GM21526 (cell line): ENCODE measurements around the gene DCTPP1.
A peak's percentile ranks its signal among the peaks of the same experiment; 100 is the strongest.

Experiments used
- ATAC-seq: cut with Tn5 transposase; IDR thresholded peaks from one replicate; pipeline ENCODE4 v1.9.1; 2021; ENCODE audit warnings: moderate library complexity; ENCODE audit not compliant: unreplicated experiment, low FRiP score

Gene DCTPP1

DNA sequence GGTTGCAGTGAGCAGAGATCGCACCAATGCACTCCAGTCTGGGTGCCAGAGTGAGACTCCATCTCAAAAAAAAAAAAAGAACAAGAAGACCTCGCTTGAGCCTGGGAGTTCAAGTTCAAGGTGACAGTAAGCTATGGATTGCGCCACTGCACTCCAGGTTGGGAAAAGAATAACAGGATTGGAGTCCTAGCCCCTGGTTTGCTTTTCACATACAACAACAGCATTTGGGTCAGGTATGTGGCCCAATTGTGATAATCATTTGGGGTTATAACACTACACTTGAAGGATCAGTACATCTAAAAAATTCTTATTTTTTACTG, 19.2 kb upstream of the DCTPP1 start:
- no peak for ATAC-seq

DNA sequence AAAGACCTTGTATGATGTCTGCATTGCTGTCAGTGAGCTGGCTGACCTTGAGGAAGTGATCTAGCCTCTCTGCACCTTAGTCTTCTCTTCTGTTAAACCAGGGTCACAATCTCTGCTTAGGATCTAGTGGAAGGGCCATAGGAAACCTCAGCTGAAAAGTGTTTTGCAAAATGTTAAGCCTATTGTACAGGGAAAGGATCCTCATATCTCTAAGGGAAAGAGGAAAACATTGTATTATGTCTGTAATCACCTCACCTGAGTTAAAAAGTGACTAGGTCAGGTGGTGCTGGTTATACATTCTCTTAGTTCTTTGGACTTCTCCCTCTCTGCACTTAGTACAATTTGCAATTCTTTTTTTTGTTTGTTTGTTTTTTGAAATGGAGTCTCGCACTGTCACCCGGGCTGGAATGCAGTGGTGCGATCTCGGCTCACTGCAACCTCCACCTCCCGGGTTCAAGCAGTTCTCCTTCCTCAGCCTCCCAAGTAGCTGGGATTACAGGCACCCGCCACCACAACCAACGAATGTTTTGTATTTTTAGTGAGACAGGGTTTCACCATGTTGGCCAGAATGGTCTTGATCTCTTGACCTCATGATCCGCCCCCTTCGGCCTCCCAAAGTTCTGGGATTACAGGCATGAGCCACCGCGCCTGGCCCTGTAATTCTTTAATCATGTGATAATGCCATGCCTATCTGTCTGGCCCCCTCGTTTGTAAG, 17.8 kb upstream of the DCTPP1 start:
- no peak for ATAC-seq

DNA sequence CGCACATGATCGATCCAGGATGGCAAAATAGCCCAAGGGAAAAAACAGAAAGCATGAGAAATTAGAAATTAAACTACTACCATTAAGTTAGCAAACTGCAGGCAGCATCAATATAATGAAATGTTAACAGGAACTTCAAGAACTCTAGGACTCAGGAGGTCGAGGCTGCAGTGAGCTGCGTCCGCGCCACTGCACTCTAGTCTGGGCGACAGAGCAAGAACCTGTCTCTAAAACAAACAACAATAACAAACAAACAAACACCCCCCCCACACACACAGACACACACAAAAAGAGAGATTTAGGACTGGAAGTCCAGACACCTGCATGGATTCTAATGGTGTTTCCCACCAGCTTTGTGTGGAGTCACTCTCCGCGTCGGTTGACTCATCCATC, 16.4 kb upstream of the DCTPP1 start:
- ATAC-seq = no peak

DNA sequence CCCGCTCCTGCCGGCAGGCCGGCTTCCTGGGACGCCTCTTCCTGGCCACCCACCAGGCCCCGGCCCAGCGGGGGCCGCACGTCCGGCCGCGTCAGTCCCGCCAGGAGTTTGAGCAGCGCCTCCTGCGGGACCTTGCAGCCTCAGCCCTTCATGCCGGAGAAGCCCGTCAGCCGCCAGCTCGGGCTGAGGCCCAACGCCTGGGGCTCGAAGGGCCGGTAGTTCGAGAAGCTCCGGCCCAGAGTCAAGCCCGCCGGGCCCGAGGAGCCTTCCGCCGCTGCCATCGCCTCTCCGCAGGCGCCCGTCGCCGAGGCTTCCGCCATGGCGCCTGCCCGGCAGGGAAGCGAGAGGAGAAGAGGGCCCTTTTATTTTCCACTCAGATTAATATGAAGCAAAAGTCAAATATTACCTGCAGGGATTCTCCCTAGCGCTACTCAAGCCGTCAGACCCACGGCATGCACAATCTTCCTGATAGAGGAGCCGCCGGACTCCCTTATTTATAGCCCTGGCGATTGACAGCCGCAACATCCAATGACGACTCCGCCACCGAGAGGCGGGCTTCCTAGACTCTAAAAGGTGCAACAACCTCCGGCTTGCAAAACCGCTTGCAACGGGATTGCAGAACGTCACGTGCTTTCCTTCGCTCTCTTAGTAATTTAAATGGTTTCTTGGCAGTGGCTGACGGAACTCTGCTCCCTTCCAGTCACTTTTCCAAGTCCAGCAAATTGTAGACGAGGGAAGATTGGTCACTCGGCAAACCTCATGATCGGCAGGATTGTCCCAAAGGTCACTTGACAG, 15.8 kb upstream of the DCTPP1 start, which contains the start of gene SEPHS2:
Gene SEPHS2 (minus strand): TSS at position 467 of the 795 bp plus-strand sequence. CDS start 147 bp downstream, at position 320.
- ATAC-seq = peak; percentile 63

DNA sequence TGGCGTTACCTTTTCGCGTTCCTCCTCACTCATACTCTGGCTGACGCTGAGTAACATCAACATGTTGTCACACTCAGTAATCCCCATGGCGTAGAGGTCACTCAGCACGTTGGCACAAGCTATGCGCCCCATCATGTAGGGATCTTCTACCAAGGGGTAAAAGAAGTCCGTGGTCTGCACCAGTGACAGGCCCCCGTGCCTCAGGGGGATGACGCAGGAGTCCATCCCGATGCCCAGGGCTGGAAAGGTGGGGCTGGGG, 15.2 kb upstream of the DCTPP1 start:
- ATAC-seq = no peak

DNA sequence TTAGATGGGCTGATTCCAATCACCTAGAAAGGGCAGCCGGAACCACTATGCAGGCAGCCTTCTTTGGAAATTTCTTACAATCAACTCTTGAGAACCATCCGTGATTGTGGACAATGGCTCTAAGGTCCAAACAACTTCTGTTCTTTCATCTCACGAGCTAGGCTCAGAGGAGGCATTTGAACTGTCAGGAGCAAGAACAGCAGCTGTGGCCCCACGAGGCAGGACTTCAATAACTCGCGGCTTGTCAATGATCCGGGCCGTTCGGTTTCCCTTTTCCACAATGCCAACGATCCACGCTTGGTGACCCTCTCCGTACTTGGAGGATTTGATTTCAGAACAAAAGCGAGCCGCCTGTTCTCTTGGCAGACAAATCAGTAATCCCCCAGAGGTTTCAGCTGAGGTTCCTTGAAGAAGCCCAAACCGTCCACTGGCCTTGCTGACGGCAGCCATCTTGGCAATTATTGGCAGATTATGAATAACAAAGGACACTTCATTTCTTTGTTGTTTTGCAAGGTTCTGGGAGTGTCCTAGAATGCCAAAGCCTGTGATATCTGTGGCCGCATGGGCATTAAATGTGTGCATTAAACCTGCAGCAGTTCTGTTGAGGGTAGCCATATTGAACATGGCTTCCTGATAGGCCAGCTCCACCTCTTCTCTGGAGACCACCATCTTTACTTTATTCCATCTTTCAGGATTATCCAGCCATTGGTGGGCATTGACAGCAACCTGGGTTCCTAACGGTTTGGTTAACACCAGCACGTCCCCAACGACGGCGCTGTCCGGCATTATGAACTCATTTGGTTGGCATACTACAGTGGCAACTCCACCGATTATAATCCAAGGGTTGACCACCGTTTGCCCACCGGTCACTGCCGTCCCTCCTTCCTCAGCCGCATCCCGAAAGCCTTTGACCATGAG, 14.7 kb upstream of the DCTPP1 start:
- ATAC-seq = no peak

DNA sequence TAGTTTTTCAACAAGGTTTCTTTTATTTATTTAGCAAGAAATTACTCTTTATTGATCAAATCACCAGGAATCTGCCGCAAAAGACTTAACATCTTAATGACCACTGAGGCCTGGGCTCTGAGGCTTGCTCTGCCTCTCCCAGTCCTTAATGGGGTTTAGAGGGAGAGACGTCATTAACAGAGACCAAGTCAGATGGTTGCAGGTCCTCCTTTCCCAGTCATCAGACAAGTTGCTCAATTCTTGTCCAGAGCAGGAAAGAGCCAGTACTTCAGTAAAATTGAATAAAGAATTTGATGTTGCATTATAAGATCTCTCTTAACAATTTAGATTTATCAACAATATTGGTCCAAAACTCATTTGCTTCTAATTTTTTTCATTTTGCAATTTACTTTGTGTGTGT, 13.8 kb upstream of the DCTPP1 start:
- ATAC-seq = no peak

DNA sequence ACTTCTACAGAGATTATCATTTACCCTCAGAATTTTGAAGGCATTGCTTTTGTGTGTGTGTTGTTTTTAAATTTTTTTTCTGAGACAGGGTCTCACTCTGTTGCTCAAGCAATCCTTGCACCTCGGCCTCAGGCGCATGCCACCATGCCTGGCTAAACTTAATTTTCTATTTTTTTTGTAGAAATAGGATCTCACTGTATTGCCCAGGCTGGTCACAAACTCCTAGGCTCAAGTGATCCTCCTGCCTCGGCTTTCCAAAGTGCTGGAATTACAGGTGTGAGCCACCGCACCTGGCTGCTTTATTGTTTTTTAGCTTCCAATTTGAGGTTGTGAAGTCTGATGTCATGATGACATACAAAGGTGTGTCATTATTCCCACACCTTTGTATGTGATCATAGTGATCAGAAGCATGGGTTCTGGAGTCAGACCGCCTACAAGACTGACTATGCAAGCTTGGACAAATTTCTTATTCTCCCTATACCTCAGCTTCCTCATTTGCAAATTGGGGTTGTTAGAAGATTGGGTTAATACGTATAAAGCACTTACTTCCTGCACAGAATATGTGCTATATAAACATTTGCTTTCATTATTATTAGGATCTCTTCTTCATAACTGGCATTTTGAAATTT, 10.0 kb upstream of the DCTPP1 start:
- no peak for ATAC-seq

DNA sequence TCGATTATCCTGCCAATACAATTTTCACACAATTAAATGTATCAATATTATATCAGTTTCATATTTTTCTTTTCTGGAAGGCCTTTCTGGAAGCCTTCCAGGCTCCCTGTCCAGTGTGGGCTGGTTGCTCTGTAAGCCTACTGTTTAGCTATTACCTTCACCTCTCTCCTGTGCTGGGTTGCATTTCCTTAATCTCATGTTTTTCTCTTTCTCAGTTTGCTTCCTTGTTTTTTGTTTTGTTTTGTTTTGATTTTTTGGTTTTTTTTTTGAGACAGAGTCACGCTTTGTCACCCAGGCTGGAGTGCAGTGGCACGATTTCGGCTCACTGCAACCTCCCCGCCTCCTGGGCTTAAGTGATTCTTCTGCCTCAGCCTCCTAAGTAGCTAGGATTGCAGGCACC, 9.0 kb upstream of the DCTPP1 start:
- no peak for ATAC-seq

DNA sequence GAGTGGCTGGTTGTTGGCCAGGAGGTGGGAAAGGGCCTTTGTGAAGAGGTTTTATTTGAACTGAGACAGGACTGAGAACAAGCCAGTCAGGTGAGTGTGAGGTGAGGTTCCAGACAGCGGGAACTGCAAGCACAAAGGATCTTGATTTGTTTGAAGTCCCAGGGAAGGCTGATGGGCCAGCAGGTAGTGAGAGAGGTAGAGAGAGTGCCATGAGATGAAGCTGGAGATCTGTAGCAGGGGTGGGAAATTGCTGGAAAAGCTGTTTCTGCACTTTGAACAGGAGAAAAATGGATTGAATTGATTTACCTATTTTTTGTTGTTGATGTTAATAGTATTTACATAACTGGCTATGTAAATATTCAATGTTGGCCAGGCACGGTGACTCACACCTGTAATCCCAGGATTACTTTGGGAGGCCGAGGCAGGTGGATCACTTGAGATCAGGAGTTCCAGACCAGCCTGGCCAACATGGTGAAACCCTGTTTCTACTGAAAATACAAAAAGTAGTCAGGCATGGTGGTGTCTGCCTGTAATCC, 7.7 kb upstream of the DCTPP1 start:
- ATAC-seq = no peak

DNA sequence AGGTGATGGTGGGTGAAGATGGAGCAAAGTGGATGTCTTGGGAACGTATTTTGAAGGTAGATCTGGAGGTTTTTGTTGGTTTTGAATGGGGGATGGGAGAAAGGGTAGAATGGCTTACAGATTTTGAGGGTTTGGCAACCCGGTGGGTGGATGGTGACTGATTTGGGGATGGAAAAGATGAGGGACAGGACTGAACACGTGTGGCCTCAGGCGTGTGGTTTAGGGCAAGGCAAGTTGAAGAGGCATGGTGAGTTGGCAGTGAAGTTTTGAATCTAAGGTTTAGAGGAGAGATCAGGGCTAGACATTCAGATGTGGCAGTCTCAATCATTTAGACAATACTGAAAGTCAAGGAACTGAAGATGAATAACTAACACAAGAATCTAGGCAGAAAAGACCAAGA, 5.0 kb upstream of the DCTPP1 start:
- no peak for ATAC-seq

DNA sequence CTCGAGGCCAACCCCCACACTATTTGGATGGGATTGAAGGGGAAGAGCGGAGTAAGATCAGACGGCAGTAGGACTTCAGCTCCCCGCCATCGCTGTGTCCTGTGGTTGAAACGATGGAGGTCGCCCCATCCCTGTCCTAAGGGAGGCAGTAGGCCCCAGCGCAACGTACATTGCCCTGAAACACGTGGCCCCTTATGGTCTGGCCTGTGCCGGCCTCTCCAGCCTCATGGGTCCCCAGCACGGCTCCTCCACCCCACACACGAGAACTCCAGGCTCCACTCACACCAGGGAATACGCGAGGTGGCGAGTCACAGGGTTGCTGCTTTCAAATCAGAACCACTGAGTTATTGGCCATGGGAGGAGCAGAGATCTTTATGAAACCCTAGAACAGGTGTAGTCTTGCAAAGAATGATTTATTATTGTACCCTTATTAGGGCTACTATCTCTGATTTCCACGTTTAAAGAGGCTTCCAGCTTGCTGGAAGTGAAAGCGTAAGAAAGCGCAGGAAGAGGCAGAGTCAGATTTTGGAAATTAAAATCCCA, 669 bp upstream of the DCTPP1 start:
- ATAC-seq = no peak

DNA sequence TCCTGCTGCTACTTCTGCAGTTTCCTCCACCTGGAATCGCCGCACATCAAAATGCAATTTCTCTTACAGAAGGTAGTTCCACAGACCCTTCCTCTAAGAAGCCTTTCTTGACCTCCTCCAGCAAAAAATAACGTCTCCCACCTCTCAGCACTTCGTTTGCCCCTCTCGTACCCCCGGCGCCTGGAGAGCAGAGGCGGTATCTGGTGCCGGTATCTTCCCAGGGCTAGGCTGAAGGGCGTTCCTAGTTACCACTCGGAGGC, 482 bp downstream of the DCTPP1 start:
- ATAC-seq = no peak

DNA sequence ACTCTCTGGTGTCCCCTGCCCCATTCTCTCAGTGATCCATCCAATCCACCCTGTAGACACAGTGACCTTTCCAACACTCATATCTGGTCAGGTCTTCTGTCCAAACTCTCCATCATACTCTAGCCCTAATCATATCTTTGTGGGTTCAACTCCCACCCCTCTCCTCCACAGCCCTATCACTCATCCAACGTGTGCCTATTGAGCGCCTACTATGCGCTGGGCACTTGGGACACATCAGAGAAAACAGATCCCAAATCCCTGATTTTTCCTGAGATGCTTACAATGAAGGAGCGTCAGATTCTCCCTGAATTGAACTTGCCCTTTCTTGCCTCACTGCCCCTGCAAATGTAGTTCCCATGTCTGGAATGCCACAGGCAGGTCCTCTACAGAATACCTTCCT, 1.8 kb downstream of the DCTPP1 start:
- ATAC-seq = no peak

DNA sequence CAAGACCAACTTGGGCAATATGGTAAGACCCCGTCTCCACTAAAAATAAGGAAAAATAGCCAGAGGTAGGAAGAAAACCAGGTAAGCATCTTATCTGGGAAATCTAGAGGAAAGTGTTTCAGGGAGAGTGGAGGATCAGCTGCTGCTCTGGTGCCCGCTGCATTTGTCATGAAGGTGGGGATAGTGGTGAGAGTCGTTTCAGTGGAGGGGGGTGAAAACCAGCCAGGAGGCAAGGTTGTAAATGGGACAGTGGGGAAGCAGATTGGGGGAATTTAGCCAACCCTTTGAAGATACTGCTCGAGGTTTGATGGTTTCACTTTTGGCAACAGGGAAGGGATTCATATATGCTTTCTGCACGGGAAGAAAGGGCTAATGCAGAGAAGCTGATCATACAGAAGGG, 8.8 kb downstream of the DCTPP1 start:
- no peak for ATAC-seq

DNA sequence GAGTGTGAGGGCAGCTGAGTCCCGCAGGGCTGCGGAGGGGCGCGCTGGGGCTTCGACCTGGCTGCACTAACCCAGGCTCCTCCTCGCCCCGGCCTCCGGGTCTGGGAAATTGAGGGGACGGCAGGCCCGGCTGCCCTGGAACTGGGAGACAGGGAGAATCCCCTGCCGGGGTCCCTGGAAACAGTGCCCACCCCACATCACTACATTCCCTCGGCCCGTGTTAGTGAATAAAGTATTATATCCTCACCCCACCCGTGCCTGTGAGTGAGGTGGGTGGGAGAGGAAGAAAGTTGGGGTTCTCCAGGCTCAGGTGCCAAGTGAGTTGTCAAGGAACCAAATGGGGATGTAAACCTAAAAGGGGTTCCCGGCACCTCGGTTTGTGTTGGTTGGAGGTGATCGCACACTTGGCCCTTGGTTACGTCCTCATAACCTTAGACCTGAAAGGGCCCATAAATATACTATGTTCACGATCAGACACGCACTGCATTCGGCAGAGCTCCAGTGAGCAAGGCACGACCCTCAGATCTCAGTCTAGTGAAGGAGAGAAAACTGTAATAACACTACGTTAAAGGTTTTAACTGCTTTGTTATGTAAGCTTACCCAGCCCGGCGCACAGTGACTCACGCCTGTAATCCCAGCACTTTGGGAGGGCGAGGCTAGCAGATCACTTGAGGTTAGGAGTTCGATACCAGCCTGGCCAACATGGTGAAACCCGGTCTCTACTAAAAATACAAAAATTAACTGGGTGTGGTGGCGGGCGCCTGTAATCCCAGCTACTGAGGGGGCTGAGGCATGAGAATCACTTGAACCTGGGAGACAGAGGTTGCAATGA, 11.3 kb downstream of the DCTPP1 start:
- peak; percentile 8 for ATAC-seq

DNA sequence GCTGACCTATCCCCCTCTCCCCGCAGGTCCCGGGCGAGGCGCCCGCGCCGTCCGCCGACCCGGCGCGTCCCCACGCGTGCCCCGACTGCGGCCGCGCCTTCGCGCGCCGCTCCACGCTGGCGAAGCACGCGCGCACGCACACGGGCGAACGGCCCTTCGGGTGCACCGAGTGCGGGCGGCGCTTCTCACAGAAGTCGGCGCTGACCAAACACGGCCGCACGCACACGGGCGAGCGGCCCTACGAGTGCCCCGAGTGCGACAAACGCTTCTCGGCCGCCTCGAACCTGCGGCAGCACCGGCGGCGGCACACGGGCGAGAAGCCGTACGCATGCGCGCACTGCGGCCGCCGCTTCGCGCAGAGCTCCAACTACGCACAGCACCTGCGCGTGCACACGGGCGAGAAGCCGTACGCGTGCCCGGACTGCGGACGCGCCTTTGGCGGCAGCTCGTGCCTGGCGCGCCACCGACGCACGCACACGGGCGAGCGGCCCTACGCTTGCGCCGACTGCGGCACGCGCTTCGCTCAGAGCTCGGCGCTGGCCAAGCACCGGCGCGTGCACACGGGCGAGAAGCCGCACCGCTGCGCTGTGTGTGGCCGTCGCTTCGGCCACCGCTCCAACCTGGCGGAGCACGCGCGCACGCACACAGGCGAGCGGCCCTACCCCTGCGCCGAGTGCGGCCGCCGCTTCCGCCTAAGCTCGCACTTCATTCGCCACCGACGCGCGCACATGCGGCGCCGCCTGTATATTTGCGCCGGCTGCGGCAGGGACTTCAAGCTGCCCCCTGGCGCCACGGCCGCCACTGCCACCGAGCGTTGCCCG, 12.1 kb downstream of the DCTPP1 start:
- ATAC-seq = peak; percentile 71

DNA sequence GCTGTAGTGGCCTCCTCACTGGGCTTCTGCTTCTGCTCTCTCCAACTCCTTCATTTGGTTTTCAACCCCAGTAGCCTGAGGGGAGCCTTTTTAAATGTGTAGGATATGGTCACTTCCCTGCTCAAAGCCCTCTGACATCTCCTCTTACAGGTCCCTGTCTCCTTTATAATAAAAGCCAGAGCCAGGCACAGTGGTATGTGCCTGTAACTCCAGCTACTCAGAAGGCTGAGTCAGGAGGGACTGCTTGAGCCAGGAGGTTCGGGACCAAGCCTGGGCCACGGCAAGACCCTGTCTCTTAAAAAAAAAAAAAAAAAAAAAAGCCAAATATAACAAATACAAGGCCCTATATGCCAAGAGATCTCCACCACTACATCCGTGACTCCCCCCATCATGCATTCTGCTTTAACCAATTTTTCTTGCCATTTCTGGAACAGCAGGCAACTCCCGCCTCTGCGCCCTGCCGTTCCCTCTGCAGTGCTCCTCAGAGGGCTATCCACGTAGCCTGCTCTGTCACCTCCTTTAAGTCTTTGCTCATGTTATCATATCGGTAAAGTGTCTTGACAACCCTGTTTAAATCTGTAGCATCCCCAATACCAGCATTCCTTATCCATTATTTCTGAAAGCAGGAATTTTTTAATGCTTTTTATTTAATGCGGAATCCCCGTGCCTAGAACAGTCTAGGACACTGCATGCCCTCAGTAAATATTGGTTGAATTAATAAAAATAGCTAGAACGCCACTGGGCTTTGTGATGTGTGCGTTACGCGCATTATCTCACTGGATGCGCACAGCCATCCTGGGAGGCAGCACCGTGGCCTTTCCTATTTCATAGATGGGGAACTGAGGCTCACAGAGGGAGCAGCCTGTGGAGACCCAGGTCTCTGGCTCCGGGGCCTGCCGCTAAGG, 13.0 kb downstream of the DCTPP1 start:
- peak; percentile 2 for ATAC-seq
